Testis (tissue), 3 donors: ENCODE measurements around the gene LIPA. TPM values are rescaled to one million over a fixed set of nuclear protein-coding genes. Genes with fewer than 3 reads are reported as not detected.

Experiments used
- DNase-seq: peaks from one replicate; pipeline ENCODE4 v3.0.0-alpha.2; 2019
- H3K27ac ChIP-seq, 2 donors: fragments of 200-600 bp; sonication (generic); one replicate each; pipeline ENCODE4 v1.5.1; 2019
- H3K27me3 ChIP-seq: fragments of 200-600 bp; sonication (generic); one replicate; pipeline ENCODE4 v1.5.1; 2019
- H3K36me3 ChIP-seq: fragments of 200-600 bp; sonication (generic); one replicate; pipeline ENCODE4 v1.5.1; 2017; ENCODE audit warnings: low read depth; ENCODE audit errors: missing control alignments
- H3K4me1 ChIP-seq: fragments of 200-600 bp; sonication (generic); one replicate; pipeline ENCODE4 v1.5.1; 2019
- H3K4me3 ChIP-seq, 2 donors: fragments of 200-600 bp; sonication (generic); one replicate each; pipeline ENCODE4 v1.5.1; 2017 to 2019
- H3K9me3 ChIP-seq: fragments of 200-600 bp; sonication (generic); one replicate; pipeline ENCODE4 v1.5.1; 2017
- CTCF ChIP-seq, 3 experiments: fragments of 450-650 bp in 2 of 3; fragments of 200-600 bp in 1 of 3; sonication (generic) in 1 of 3; IDR thresholded peaks; one replicate each; pipeline ENCODE4 v1.5.1; 2016 to 2019; ENCODE audit warnings: antibody characterized with exemption in 3 of 3, mild to moderate bottlenecking in 2 of 3, moderate library complexity in 1 of 3
- POLR2A ChIP-seq: fragments of 450-650 bp; IDR thresholded peaks from one replicate; pipeline ENCODE4 v1.6.1; 2017; ENCODE audit warnings: antibody characterized with exemption, mild to moderate bottlenecking, moderate library complexity
- WGBS, 2 donors: methylation state at CpG; one replicate each; pipeline ENCODE4 v1.1.5; 2018; 5-methylcytosine and 5-hydroxymethylcytosine counted together
- intact Hi-C: fragments of 100-400 bp; cut with DNase I; formaldehyde crosslinking; loops from one replicate; pipeline ENCODE4 v1.15.1; 2023; ENCODE audit warnings: low total_unique reads
- polyA plus RNA-seq: library from polyadenylated mRNA; stranded (reverse); fragments of 350-450 nt; fragmentation: Illumina TruSeq; extraction: RNeasy Lipid Tissue Mini Kit (QIAGEN cat#74804); gene quantifications from one replicate; pipeline ENCODE4 v1.2.3, GENCODE V29; 2014; ENCODE audit warnings: low read depth, low replicate concordance; ENCODE audit not compliant: insufficient read depth
- total RNA-seq, 2 donors: library from RNA; depleted of rRNA; stranded (reverse); fragments of >200 nt; gene quantifications; one replicate each; pipeline ENCODE4 v1.2.3, GENCODE V29; 2016

The LIPA gene
- total and polyA plus RNA-seq, 3 donors from 2014 or later: 13.3 to 32.3 (median 13.9) TPM

DNA sequence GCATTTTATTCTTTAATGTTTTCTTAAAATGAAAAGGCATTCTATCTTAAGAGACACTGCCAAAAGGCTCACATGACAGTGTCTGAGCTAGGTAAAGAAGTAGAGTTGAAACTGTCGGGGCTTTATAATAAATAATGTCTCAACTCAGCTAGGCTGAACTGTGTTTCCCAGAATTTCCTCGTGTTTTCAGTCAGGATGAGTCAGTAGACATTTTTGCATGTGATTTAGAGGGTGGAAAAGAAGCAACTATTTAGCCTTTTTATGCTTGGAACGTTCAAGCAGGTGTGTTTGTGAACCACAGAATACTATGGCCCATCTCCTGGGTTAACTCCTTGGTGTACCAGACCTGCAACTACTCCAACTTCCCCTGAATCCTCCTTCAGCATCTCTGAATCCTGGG is 23.4 kb upstream of the LIPA start:
- Histone ChIP-seq H3K4me1 (no peaks in the 10 kb centered on the region), H3K9me3 (no peaks in the 10 kb centered on the region), H3K27ac (no peak overlapping the region), H3K27me3 (no peaks in the 10 kb centered on the region), H3K36me3 (no peaks in the 10 kb centered on the region), H3K4me3 (no peak overlapping the region)
- WGBS, 2 donors: 55 to 74% methylated on average over 3 of the region's 3 CpGs
- intact Hi-C loops: no loop called here
- no peak for DNase-seq
- TF ChIP-seq POLR2A (no peak), CTCF (IDR thresholded peaks at IDR 0.05) (no peak)

DNA sequence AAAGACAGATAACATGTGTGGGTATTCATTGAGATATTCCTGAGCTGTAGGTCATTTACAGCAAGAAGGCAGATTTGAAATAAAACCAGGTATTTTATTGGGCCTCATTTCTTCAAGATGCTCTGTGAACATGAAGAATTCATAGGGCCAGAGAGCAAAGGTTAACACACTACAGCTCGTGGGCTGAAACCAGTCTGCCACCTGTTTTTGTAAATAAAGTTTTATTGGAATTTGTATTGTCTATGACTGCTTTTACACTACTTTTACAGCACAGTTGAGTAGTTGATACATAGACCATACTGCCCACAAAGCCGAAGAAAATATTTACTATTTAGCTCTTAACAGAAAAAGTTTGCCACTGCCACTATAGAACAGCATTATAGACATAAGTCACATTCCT is 22.1 kb upstream of the LIPA start:
- 68 to 92% methylated on average over 2 of the region's 2 CpGs for WGBS, 2 donors
- no peak overlapping the region for H3K27ac ChIP-seq
- no peaks in the 10 kb centered on the region for H3K27me3 ChIP-seq
- H3K4me3 ChIP-seq: no peak overlapping the region
- TF ChIP-seq CTCF (IDR thresholded peaks at IDR 0.05): no peak
- no peak for TF ChIP-seq POLR2A
- intact Hi-C loops: no loop called here
- DNase-seq: no peak
- H3K9me3 ChIP-seq: no peaks in the 10 kb centered on the region
- no peaks in the 10 kb centered on the region for H3K4me1 ChIP-seq
- no peaks in the 10 kb centered on the region for H3K36me3 ChIP-seq

DNA sequence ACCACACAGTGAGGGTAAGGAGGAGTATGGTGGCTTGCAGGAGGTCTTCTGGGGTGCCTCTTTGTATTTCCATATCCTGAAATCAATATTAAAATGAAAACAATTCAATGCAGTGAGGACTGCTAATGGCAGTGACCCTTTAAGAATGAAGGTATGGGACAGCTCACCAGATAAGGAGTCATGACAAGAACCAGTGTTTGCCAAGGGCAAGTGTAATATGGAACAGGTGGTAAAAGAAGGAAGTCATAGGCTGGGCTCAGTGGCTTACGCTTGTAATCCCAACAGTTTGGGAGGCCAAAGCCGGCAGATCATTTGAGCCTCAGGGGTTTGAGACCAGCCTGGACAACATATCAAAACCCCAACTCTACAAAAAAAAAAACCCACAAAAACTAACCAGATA is 20.0 kb upstream of the LIPA start:
- H3K36me3 ChIP-seq: no peaks in the 10 kb centered on the region
- no peaks in the 10 kb centered on the region for H3K27me3 ChIP-seq
- H3K9me3 ChIP-seq: no peaks in the 10 kb centered on the region
- 96% methylated on average over 2 of the region's 2 CpGs for WGBS, 2 donors
- H3K27ac ChIP-seq: no peak overlapping the region
- DNase-seq: no peak
- intact Hi-C loops: no loop called here
- no peak overlapping the region for H3K4me3 ChIP-seq
- TF ChIP-seq CTCF (IDR thresholded peaks at IDR 0.05) (no peak), POLR2A (no peak)
- H3K4me1 ChIP-seq: peaks cover 3% of the 10 kb centered on the region

DNA sequence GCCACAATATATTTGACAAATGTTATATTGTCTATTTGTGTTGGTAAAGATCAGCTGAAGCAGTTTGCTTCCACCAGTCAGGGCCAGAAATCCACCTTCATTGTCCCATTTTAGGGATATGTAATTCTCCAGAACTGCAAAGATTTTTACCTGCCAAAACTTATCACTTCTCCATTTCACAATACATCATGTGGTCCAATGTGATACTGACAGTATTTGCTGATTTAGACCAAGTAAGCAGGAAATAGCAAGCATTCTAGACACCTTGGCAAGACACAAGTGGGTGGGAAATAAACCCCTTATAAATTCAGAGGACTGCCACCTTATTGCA is 18.5 kb upstream of the LIPA start:
- Histone ChIP-seq H3K9me3 (no peaks in the 10 kb centered on the region), H3K27me3 (no peaks in the 10 kb centered on the region), H3K4me3 (no peak overlapping the region), H3K36me3 (no peaks in the 10 kb centered on the region), H3K4me1 (peaks cover 3% of the 10 kb centered on the region), H3K27ac (no peak overlapping the region)
- no peak for DNase-seq
- intact Hi-C loops: no loop called here
- no peak for TF ChIP-seq POLR2A
- TF ChIP-seq CTCF (IDR thresholded peaks at IDR 0.05): no peak

DNA sequence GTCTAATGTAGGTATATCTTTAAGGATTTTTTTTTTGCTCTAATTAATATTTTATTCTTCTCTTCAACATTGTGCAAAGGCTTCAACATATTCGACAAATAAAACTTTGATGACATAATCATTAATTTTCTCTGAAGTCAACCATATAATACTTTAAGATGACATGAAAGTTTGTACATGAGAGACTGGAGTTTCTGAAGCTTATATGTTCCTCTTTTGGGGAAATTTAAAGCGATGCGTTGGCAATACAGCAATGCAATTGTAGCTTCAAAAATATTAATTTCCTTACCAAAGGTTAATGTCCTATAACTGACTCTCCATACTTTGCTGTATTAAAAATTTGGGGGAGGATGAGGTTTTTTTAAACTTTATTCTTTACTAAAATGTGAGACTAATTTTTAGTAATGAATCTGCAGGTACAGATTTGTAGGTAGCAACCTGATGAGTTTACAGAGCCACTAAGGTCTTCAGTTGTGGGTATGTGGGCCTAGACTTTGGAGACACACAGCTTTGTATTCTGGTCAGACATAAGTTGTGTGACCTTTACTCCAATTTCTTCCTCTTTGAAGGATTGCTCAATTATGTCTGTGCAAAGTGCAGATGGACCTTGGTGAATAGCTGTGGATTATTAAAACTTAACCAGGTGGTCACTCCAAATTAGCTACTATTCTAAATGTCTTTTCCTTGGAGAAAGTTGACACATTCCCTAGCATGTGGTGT is 18.0 kb upstream of the LIPA start:
- TF ChIP-seq POLR2A: no peak
- no peak for TF ChIP-seq CTCF (IDR thresholded peaks at IDR 0.05)
- WGBS, 2 donors: 89 to 92% methylated on average over 3 of the region's 3 CpGs
- no peak for DNase-seq

More for the DNA sequence above, 18.0 kb upstream of the LIPA start:
- no peaks in the 10 kb centered on the region for H3K9me3 ChIP-seq
- intact Hi-C loops: no loop called here
- no peaks in the 10 kb centered on the region for H3K27me3 ChIP-seq
- H3K27ac ChIP-seq: no peak overlapping the region
- no peak overlapping the region for H3K4me3 ChIP-seq
- H3K36me3 ChIP-seq: no peaks in the 10 kb centered on the region
- H3K4me1 ChIP-seq: peaks cover 3% of the 10 kb centered on the region
